Inflammatory macrophage treated with lipopolysaccharide for 1 hour (primary cell): ENCODE results near the gene ADAMTSL1.

ENCODE experiments used
- DNase-seq, 2 donors: peaks; one replicate each; pipeline ENCODE4 v3.0.0-alpha.2; 2020 to 2022

The ADAMTSL1 gene

DNA sequence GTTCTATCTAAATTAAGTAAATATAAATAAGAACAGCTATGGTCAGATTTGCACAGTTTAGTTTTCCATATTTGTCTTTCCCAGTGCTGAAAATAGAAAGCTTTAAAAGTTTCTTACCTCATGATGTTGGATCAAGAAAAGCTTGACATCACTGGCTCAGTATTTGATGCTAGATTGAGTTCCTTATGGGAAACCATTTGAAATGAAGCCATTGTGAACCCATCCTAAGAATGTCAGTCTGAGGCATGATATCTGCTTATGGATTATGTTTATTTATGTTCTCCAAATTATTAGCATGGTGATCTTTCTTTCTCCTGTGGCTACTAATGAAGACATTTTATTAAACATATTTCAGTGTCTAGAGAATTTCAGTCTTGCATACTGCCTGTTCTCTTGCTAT, 143.0 kb downstream of the ADAMTSL1 start:
- DNase-seq, result no peak

GRCh38 chr9:18617759-18618158, 143.8 kb downstream of the ADAMTSL1 start:
- no peak for DNase-seq

- DNase-seq, result no peak
Measured at GRCh38 chr9:18618862-18619261, 144.9 kb downstream of the ADAMTSL1 start.

- DNase-seq, result no peak
Measured at GRCh38 chr9:18622186-18622836, 148.4 kb downstream of the ADAMTSL1 start.

GRCh38 chr9:18623221-18624079, 149.5 kb downstream of the ADAMTSL1 start:
- DNase-seq, result no peak

- DNase-seq, result no peak
Measured at GRCh38 chr9:18626046-18626698, 152.2 kb downstream of the ADAMTSL1 start.

DNA sequence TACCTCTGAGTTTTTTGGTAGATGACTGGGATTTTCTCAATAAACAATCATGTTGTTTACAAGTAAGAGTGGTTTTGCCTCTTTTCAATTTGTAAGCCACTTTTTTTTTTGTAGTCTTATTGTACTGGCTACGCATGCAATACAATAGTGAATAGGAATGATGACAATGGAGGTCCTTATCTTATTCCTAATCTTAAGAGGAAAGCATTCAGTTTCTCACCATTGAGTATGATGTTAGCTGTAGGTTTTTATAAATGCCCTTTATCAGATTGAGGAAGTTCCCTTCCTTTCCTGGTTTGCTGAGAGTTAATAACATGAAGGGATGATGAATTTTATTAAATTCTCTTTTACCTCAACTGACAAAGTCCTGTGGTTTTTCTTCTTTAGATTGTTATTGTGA, 155.2 kb downstream of the ADAMTSL1 start:
- no peak for DNase-seq

- DNase-seq, result no peak
Measured at GRCh38 chr9:18632632-18633403, 158.9 kb downstream of the ADAMTSL1 start.

DNA sequence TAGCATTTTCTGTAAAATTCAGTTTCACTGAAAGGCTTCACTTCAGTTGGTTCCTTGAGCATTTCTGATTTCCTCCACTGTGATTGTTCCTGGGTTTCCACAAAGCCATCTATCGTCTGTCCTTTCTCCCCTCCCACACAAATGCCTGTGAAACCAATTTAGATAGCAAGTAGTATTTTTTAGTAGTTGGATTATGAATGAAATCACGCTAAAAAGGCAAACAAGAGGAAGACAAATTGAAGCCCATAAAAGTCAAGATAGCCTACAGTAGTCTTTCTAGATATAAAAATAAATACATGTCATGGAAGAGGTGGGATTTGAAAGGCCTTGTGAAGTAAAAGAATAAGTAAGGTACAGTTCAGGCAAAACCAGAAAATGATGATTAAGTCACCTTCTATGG, 162.8 kb downstream of the ADAMTSL1 start:
- DNase-seq, result no peak

DNA sequence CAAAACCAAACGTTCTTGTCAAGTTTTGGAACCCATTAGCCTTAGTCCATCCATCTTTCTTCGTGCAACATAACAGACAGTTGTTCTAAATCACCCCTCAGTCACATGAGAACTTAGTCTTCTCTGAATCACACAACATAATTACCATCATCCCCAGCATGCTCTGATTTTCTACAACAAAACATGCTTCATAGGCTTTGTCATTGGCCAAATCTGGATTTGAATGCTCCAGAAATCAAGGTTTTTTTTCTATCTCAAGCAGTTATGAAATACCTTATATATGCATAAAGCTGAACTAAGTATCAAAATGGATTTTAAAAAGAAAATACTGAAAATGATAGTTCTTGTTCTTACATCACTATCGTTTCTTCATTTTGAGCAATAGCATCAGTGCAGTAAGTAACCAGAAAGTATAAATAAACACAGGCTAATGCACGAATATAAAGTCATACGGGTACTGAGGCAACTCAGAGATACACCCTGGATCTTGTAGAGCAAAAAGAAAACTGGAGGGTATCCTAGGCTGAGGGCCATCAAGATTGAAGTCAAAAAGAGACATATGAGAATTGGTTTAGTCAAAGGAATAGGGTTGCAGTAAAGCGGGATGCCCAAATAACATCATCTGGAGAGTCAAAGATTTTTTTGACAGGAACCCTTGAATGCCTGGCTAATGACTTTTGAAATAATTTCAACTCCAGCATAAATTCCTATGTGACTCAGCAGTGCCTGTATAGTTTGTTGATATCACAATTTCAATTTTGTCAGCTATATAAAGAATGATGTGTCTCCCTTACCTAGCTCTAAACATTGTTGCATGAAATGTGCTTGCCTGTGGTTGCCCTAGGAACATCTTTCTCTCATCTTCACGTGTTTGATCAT, 164.7 kb downstream of the ADAMTSL1 start:
- no peak for DNase-seq

- no peak for DNase-seq
Measured at GRCh38 chr9:18639911-18640310, 166.0 kb downstream of the ADAMTSL1 start.

- no peak for DNase-seq
Measured at GRCh38 chr9:18658804-18659705, 185.1 kb downstream of the ADAMTSL1 start.

DNA sequence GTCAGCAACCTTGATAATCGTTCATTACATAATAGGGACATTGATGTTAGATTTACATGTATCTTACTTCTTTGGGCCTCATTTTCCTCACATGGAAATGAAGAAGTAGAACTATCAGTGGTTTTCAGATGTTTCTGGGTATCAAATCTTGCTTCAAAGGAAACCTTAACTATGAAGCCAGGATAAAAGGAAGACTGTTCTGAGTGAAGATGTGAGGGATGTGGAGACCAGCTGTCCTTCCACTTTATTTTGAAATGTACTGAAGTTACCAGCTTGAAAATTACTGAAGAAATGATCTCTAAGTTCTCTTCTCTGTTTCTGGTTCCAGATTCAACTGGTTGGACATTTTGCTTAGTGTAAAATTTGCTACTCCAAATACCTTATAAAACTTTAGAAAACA, 186.0 kb downstream of the ADAMTSL1 start:
- DNase-seq, result no peak

- no peak for DNase-seq
Measured at GRCh38 chr9:18662320-18662719, 188.4 kb downstream of the ADAMTSL1 start.

DNA sequence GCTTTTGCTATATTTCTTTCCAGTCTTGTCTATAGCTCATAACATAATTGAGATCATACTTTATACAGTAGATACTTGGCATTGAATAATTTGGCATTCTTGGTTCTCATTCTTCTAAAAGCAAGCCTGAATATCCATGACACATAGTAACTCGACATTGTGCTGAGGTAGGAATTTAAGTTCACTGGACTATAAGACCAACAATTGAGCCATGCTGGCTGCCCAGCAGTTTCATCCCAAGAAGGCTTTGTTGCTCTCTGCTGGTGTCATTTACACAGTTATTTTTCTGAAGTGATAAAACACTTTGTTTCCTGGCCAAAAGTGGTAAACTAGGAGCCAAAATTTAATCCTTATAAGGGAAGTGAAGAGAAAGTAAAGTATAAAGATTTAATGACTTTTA, 192.0 kb downstream of the ADAMTSL1 start:
- no peak for DNase-seq

GRCh38 chr9:18666348-18666747, 192.4 kb downstream of the ADAMTSL1 start:
- DNase-seq, result no peak

GRCh38 chr9:18666986-18667772, 193.2 kb downstream of the ADAMTSL1 start:
- DNase-seq, result no peak

GRCh38 chr9:18668944-18669343, 195.0 kb downstream of the ADAMTSL1 start:
- no peak for DNase-seq

DNA sequence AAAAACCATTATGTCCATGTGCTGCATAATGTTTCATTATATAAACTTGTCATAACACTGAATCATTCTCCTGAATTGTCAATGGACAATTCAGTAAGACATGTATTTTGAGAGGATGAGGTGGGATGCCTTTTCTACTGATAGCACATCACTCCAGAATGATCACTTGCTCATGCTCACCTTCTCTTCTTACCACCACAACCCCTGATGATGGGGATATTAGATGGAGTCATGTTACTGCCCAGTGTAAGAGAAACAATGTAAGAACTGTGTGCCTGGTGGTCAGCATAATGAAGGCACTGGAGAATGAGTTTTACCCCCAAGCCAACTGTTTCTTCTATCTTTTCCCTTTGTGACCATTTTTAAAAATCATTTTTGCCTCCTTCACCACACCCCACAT, 198.8 kb downstream of the ADAMTSL1 start:
- DNase-seq, result no peak

DNA sequence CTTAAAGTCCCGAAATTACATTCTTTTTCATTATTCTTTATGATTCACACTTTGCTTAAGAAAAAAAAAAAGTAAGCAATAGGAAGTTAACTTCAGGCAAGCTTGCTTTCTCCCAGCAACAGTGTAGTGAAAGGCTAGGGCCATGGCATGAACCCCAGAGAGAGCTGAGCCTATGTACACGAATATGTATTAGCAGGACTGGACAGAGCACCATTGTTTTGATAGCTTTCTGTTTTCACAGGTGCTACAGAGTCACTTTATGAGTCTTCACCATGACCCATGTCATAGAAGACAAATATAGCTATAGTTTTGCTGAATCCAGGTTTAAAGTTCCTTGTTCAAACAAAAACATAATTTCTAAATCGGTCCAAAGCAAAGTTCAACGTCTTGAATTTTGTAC, 199.2 kb downstream of the ADAMTSL1 start:
- no peak for DNase-seq
